Activated CD4-positive, alpha-beta T cell treated with anti-CD3 and anti-CD28 coated beads, Interleukin-2, amount 50 U/mL, for 1 hour (primary cell): Measurements from ENCODE around the gene TOR1AIP2.
A peak's percentile ranks its signal among the peaks of the same experiment; 100 is the strongest.

Experiments used
- DNase-seq: peaks from one replicate; pipeline ENCODE4 v3.0.0-alpha.2; 2020

TOR1AIP2 gene

GRCh38 chr1:179877586-179878265 lies at the start of gene TOR1AIP2:
TOR1AIP2 (minus strand) TSS chr1:179877803; CDS start chr1:179852665, 25,138 bp downstream.
- peak; percentile 85 for DNase-seq

GRCh38 chr1:179926850-179927205 lies 49.2 kb upstream of the TOR1AIP2 start:
- no peak for DNase-seq

- DNase-seq = no peak
Observed at GRCh38 chr1:179925922-179926849, 48.6 kb upstream of the TOR1AIP2 start.

GRCh38 chr1:179925302-179925701 lies 47.7 kb upstream of the TOR1AIP2 start:
- DNase-seq = no peak

GRCh38 chr1:179924268-179924667 lies 46.7 kb upstream of the TOR1AIP2 start:
- DNase-seq = no peak

- no peak for DNase-seq
Observed at GRCh38 chr1:179923029-179923428, 45.4 kb upstream of the TOR1AIP2 start.

GRCh38 chr1:179921981-179922872 lies 44.6 kb upstream of the TOR1AIP2 start:
- no peak for DNase-seq

- no peak for DNase-seq
Observed at GRCh38 chr1:179921472-179921871, 43.9 kb upstream of the TOR1AIP2 start.

- DNase-seq = no peak
Observed at GRCh38 chr1:179917601-179918429, 40.2 kb upstream of the TOR1AIP2 start.

GRCh38 chr1:179911812-179912211 lies 34.2 kb upstream of the TOR1AIP2 start:
- DNase-seq = no peak

GRCh38 chr1:179910934-179911333 lies 33.3 kb upstream of the TOR1AIP2 start:
- no peak for DNase-seq

- DNase-seq = no peak
Observed at GRCh38 chr1:179889589-179889988, 12.0 kb upstream of the TOR1AIP2 start.

GRCh38 chr1:179888071-179888470 lies 10.5 kb upstream of the TOR1AIP2 start:
- DNase-seq = no peak

GRCh38 chr1:179883745-179884138 lies 6.1 kb upstream of the TOR1AIP2 start:
- DNase-seq = peak; percentile 49

GRCh38 chr1:179883040-179883744 lies 5.6 kb upstream of the TOR1AIP2 start:
- DNase-seq = no peak

- DNase-seq = peak; percentile 96
Observed at GRCh38 chr1:179882253-179883039, 4.8 kb upstream of the TOR1AIP2 start, which contains the start of gene TOR1AIP1. TOR1AIP1 (plus strand) TSS chr1:179882285; CDS start chr1:179882503, 218 bp downstream.

GRCh38 chr1:179881642-179882252 lies 4.1 kb upstream of the TOR1AIP2 start:
- no peak for DNase-seq

- no peak for DNase-seq
Observed at GRCh38 chr1:179879797-179880196, 2.2 kb upstream of the TOR1AIP2 start.

GRCh38 chr1:179876300-179876715 lies 1.3 kb downstream of the TOR1AIP2 start:
- no peak for DNase-seq
